GM10847 (cell line): ENCODE data around the gene SULT1C4.

Source experiments
- POLR2A ChIP-seq: IDR thresholded peaks from 2 replicates; pipeline ENCODE4 v1.6.1; 2011; ENCODE audit not compliant: insufficient read length; ENCODE audit errors: extremely low read depth

SULT1C4 gene

DNA sequence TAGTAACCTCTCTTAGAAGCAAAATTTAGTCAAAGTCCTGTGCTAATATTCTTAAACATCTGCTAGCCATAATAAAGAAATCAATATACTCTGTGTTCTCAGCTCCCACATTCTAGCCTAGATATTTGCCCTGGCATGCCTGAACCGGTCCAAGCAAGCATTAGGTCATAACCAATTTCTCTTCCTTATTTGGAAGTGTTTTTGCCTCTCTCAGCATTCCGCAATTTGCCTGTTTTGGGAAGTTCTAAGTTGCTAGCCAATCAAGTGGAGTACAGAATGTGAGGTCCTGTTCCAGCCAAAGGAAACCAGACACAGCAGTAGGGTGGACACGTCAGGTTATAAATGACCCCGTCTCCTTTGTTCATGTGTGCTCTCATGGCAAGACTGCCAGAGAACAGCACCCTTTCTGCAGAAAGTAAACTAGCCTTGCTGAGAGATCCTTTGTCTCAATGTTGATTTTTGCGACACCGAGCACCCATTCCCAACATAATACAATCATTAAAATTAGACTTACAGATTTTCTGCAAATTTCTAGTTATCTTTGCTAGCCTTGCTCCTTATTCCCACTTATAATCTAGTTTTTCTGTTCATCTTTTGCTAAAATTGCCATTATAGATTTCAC, 13.0 kb upstream of the SULT1C4 start:
- no peak for TF ChIP-seq POLR2A

DNA sequence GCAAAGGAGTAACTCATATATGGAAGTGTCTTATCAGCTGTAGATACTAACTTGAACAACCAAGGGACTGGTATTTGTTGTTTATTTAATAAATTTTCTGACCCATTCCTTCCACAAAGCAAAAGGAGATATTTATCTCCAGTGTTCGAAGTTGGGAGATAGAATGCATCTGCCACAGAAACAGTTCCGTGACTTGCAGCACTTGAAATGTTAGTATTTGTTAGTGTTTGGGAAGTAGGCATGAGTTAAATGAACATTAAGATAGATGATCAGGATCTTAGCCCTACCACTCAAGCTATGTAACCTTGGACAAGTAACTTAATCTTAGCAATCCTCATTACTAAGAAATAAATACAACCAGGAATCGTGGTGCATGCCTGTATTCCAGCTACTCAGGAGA, 12.1 kb upstream of the SULT1C4 start:
- no peak for TF ChIP-seq POLR2A

DNA sequence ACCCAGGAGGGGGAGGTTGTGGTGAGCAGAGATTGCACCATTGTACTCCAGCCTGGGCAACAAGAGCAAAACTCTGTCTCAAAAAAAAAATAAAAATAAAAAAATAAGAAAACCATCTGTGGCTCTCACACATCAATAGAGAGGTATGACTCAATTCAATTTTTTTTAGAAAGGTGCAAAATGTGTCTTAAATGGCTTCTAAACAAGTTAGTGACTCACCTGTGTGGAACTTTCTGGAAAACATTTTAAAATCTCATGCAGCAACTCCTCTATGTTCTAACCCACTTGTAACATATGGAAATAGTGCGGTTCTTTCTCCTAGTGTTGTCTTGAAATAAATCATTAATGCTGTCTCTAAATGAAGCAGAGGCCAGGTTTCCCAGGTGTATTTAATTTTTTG, 10.7 kb upstream of the SULT1C4 start:
- TF ChIP-seq POLR2A: no peak

GRCh38 chr2:108367561-108368175, 10.1 kb upstream of the SULT1C4 start:
- no peak for TF ChIP-seq POLR2A

DNA sequence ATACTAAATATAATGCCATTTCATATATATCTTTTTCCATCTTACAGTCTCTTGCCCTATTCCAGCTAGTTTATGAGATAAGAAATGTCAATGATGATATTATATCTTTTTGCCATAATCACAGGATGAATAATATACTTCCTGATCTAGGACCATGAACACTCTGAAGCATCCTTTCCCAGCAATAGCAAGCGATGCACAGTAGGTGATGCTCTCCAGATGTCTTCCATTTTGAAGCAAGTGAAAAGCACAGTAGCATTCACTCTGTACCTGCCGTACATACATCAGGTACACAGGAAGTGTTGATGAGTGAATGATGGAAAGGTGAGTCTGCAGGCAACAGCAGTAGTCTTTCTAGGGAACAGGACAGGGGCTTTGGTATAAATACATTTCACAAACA, 8.6 kb upstream of the SULT1C4 start:
- no peak for TF ChIP-seq POLR2A

GRCh38 chr2:108370080-108370479, 7.7 kb upstream of the SULT1C4 start:
- TF ChIP-seq POLR2A: no peak

GRCh38 chr2:108376774-108377173, 980 bp upstream of the SULT1C4 start:
- no peak for TF ChIP-seq POLR2A

- TF ChIP-seq POLR2A: no peak
Measured at GRCh38 chr2:108377401-108377800, 353 bp upstream of the SULT1C4 start.

DNA sequence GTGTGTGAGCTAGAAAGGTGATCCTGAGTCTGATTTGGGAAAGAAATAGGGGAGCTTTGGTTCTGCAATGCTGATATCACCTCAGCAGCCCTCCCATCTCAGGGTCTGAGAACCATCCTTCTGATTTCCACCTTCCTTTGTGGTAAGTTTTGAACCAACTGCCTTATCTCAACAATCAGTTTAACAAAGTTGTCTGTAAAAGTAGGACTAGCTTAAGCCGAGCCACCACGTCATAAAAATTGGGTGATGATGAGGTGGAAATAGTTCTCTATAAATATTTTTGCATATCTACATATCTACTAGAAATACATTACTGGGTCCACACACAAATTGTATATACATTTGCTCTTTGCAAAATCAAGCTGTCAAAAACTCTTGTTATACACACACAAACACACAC, 1.1 kb downstream of the SULT1C4 start:
- no peak for TF ChIP-seq POLR2A

DNA sequence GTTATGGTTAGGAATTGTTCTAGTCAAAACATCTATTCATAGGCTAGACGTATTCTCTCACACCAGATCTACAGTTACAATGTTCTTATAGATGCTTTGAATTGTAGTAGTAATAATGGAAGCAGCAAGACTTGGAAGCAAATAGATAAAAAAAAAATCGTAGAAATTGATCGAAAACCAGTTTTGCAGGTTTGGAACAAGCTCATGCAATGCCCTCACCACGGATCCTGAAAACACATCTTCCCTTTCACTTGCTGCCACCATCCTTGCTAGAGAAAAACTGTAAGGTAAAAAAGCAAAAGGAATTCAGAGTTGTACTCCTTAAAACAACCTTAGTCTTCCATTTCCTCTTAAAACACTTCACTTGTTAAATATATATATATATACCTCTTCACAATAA, 4.4 kb downstream of the SULT1C4 start:
- TF ChIP-seq POLR2A: no peak

DNA sequence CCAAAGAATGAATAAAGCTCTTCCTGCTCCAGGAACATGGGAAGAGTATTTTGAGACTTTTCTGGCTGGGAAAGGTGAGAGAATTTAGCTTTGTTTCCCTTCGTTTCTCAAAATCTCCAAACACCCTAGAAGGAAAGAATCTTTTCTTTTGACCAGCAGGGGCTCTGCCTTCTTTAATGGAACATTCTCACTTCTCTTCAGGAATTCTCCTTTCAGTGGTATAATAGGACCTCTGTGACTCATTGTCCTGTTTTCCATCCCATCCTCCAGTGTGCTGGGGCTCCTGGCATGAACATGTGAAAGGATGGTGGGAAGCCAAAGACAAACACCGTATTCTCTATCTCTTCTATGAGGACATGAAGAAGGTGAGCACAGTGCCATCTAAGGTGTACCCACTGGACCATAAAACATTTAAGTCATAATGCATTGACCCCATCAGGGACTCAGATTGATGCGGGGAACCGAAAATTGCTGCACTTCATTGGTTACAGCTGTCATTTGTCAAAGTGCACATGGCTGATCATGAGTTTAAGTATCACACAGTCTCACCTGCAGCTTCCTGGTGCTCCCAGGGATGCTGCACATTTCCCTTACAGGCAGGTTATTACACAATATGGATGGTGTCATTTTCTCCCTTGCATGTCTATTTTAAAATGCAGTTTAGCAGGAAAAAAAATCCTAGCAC, 5.5 kb downstream of the SULT1C4 start:
- no peak for TF ChIP-seq POLR2A

DNA sequence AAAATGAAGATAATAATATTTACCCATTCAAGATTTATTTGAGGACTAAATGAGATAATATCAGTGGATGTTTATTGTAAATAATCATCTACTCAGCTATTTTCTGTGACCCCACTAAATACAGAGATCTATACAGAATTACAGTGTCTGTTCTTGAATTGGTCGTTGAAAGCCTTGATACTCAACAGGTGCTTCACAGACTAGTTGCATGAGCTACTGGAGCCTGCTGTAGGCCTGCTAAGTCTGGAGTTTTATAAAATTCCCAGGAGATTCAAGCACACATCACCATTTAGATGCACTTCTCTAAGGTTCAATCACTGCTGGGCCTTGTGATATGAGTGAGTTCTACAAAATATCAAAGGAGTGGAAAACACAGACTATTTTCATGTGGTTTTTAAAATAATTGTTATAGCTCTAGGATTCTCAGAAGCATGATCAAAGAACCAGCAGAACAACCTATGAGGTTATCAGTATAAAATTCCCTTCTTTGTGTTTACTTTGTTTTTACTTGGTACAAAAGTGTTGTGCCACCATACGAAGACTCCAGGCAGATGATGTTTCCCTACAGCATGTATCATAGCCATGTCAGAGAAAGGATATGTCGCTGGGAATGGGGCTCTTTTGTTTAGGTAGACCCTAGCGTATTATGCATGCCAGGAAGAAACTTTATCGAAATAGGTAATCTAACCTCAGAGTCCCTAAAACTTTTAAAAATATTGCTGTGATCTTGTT, 7.1 kb downstream of the SULT1C4 start:
- TF ChIP-seq POLR2A: no peak

- no peak for TF ChIP-seq POLR2A
Measured at GRCh38 chr2:108385411-108386071, 7.8 kb downstream of the SULT1C4 start.

GRCh38 chr2:108388045-108388444, 10.3 kb downstream of the SULT1C4 start:
- no peak for TF ChIP-seq POLR2A

GRCh38 chr2:108390340-108390739, 12.6 kb downstream of the SULT1C4 start:
- no peak for TF ChIP-seq POLR2A

GRCh38 chr2:108392029-108392428, 14.3 kb downstream of the SULT1C4 start:
- TF ChIP-seq POLR2A: no peak

DNA sequence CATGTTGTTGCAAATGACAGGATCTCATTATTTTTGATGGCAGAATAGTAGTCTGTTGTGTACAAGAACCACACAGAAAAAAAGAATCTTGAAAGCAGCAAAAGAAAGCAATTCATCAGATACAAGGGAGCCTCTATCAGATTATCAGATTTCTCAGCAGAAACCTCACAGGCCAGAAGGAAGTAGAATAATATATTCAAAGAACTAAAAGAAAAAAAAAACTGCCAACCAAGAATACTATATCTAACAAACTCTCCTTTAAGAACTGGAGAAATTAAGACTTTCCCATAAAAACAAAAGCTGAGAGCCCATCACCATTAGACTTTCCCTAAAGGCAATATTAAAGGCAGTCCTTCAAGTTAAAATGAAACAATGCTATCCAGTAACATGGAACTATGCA, 15.4 kb downstream of the SULT1C4 start:
- TF ChIP-seq POLR2A: no peak
